Hepatocyte (in vitro differentiated cells): Measurements from ENCODE around the gene SHC1. TPM values are rescaled to one million over a fixed set of nuclear protein-coding genes. Genes with fewer than 3 reads are reported as not detected.

ENCODE experiments used
- DNase-seq: peaks from one replicate; pipeline ENCODE4 v3.0.0-alpha.2; 2016; ENCODE audit warnings: low spot score
- H2AFZ ChIP-seq: fragments of 200-600 bp; sonication (generic); 2 replicates; pipeline ENCODE4 v1.6.0; 2016; ENCODE audit warnings: antibody characterized with exemption, mild to moderate bottlenecking
- H3K27ac ChIP-seq: fragments of 200-600 bp; sonication (generic); 2 replicates; pipeline ENCODE4 v1.5.1; 2016; ENCODE audit warnings: mild to moderate bottlenecking
- H3K27me3 ChIP-seq: fragments of 200-600 bp; sonication (generic); 2 replicates; pipeline ENCODE4 v1.6.1; 2016
- H3K36me3 ChIP-seq: fragments of 200-600 bp; sonication (generic); replicated peaks from 2 replicates; pipeline ENCODE4 v1.5.1; 2016; ENCODE audit warnings: low read depth; ENCODE audit not compliant: insufficient read depth
- H3K4me1 ChIP-seq: fragments of 200-600 bp; sonication (generic); 2 replicates; pipeline ENCODE4 v1.5.1; 2016; ENCODE audit warnings: mild to moderate bottlenecking, moderate library complexity; ENCODE audit not compliant: insufficient read depth
- H3K4me2 ChIP-seq: fragments of 200-600 bp; sonication (generic); 2 replicates; pipeline ENCODE4 v1.6.0; 2016
- H3K4me3 ChIP-seq: fragments of 200-600 bp; sonication (generic); 2 replicates; pipeline ENCODE4 v1.5.1; 2016; ENCODE audit warnings: mild to moderate bottlenecking
- H3K79me2 ChIP-seq: fragments of 200-600 bp; sonication (generic); 2 replicates; pipeline ENCODE4 v1.6.0; 2017; ENCODE audit warnings: mild to moderate bottlenecking
- H3K9me2 ChIP-seq: fragments of 200-600 bp; sonication (generic); replicated peaks from 2 replicates; pipeline ENCODE4 v1.6.0; 2017; ENCODE audit warnings: mild to moderate bottlenecking; ENCODE audit not compliant: insufficient read depth
- H3K9me3 ChIP-seq: fragments of 200-600 bp; sonication (generic); 2 replicates; pipeline ENCODE4 v1.5.1; 2016; ENCODE audit warnings: low read depth, mild to moderate bottlenecking
- H4K20me1 ChIP-seq: fragments of 200-600 bp; sonication (generic); 2 replicates; pipeline ENCODE4 v1.6.0; 2016; ENCODE audit warnings: mild to moderate bottlenecking; ENCODE audit not compliant: insufficient read depth, poor library complexity, severe bottlenecking
- CTCF ChIP-seq: fragments of 200-600 bp; sonication (generic); IDR thresholded peaks from 2 replicates; pipeline ENCODE4 v1.5.1; 2016; ENCODE audit warnings: antibody characterized with exemption, mild to moderate bottlenecking; ENCODE audit not compliant: poor library complexity
- EZH2 ChIP-seq: fragments of 200-600 bp; sonication (generic); IDR thresholded peaks from 2 replicates; pipeline ENCODE4 v1.6.1; 2016; ENCODE audit warnings: antibody characterized with exemption, mild to moderate bottlenecking, borderline replicate concordance
- EZH2phosphoT487 ChIP-seq: fragments of 200-600 bp; sonication (generic); IDR thresholded peaks from one replicate; pipeline ENCODE4 v1.6.1; 2018; ENCODE audit warnings: antibody characterized with exemption, mild to moderate bottlenecking, low read depth, moderate library complexity; ENCODE audit not compliant: unreplicated experiment, severe bottlenecking
- WGBS: methylation state at CpG from one replicate; pipeline ENCODE4 v1.1.6; 2016; ENCODE audit warnings: low lambda C conversion rate; ENCODE audit errors: missing lambda C conversion rate; 5-methylcytosine and 5-hydroxymethylcytosine counted together
- polyA plus RNA-seq: library from polyadenylated mRNA; unstranded; fragments of >200 nt; fragmentation: Nextera tagmentation; extraction: Ambion mirVana; gene quantifications from 2 replicates; pipeline ENCODE4 v1.2.1, GENCODE V29; 2016
- total RNA-seq: library from RNA; depleted of rRNA; stranded (reverse); fragments of >200 nt; gene quantifications from 2 replicates; pipeline ENCODE4 v1.2.3, GENCODE V29; 2014

SHC1 gene
- total and polyA plus RNA-seq, 2 experiments from 2014 or later = 95.6 to 107 TPM

GRCh38 chr1:154968731-154969130 is 1.8 kb downstream of the SHC1 start:
- Histone ChIP-seq H3K4me2 (peak overlapping the region; percentile 75), H3K27ac (no peak overlapping the region), H3K9me2 (no peaks in the 10 kb centered on the region), H2AFZ (no peak overlapping the region), H3K27me3 (no peaks in the 10 kb centered on the region), H3K4me1 (peaks cover 21% of the 10 kb centered on the region), H4K20me1 (no peaks in the 10 kb centered on the region), H3K79me2 (peaks cover 70% of the 10 kb centered on the region), H3K4me3 (no peak overlapping the region), H3K36me3 (no peaks in the 10 kb centered on the region), H3K9me3 (no peaks in the 10 kb centered on the region)
- WGBS = 94% methylated on average over 3 of the region's 3 CpGs
- TF ChIP-seq EZH2phosphoT487 = no peak
- TF ChIP-seq CTCF = no peak
- TF ChIP-seq EZH2 = no peak
- no peak for DNase-seq

GRCh38 chr1:154967331-154967950 is 3.1 kb downstream of the SHC1 start:
- peaks cover 83% of the 10 kb centered on the region for H3K79me2 ChIP-seq

GRCh38 chr1:154966111-154966510 is 4.4 kb downstream of the SHC1 start:
- TF ChIP-seq EZH2 (no peak), CTCF (no peak), EZH2phosphoT487 (no peak)
- no peaks in the 10 kb centered on the region for H3K9me3 ChIP-seq
- no peak for DNase-seq
- no peaks in the 10 kb centered on the region for H3K9me2 ChIP-seq
- H3K36me3 ChIP-seq = no peaks in the 10 kb centered on the region
- 91% methylated on average over 7 of the region's 7 CpGs for WGBS
- no peak overlapping the region for H2AFZ ChIP-seq
- peaks cover 13% of the 10 kb centered on the region for H3K4me1 ChIP-seq
- H3K4me2 ChIP-seq = no peak overlapping the region
- H3K79me2 ChIP-seq = peaks cover 78% of the 10 kb centered on the region
- no peaks in the 10 kb centered on the region for H3K27me3 ChIP-seq
- no peak overlapping the region for H3K27ac ChIP-seq
- no peaks in the 10 kb centered on the region for H4K20me1 ChIP-seq
- H3K4me3 ChIP-seq = no peak overlapping the region

More at GRCh38 chr1:154967331-154967950, 3.1 kb downstream of the SHC1 start:
- Histone ChIP-seq H4K20me1 (no peaks in the 10 kb centered on the region), H3K4me3 (no peak overlapping the region), H2AFZ (no peak overlapping the region), H3K9me3 (no peaks in the 10 kb centered on the region), H3K9me2 (no peaks in the 10 kb centered on the region), H3K36me3 (no peaks in the 10 kb centered on the region), H3K4me2 (no peak overlapping the region), H3K27me3 (no peaks in the 10 kb centered on the region), H3K27ac (no peak overlapping the region), H3K4me1 (peaks cover 25% of the 10 kb centered on the region)
- DNase-seq = no peak
- no peak for TF ChIP-seq CTCF
- TF ChIP-seq EZH2phosphoT487 = no peak
- TF ChIP-seq EZH2 = no peak
- 84% methylated on average over 5 of the region's 5 CpGs for WGBS

- peaks cover 19% of the 10 kb centered on the region for H3K4me1 ChIP-seq
Measured at GRCh38 chr1:154964359-154964758, 6.2 kb downstream of the SHC1 start.

More at GRCh38 chr1:154964359-154964758, 6.2 kb downstream of the SHC1 start:
- Histone ChIP-seq H3K4me2 (no peak overlapping the region), H3K9me3 (no peaks in the 10 kb centered on the region), H3K79me2 (peaks cover 82% of the 10 kb centered on the region), H3K4me3 (no peak overlapping the region), H4K20me1 (no peaks in the 10 kb centered on the region), H3K36me3 (no peaks in the 10 kb centered on the region), H3K27ac (peak overlapping the region; percentile 16), H3K9me2 (no peaks in the 10 kb centered on the region), H2AFZ (no peak overlapping the region), H3K27me3 (no peaks in the 10 kb centered on the region)
- DNase-seq = no peak
- 98% methylated on average over 6 of the region's 6 CpGs for WGBS
- no peak for TF ChIP-seq EZH2
- TF ChIP-seq EZH2phosphoT487 = no peak
- TF ChIP-seq CTCF = no peak
